Caco-2 (cell line): ENCODE results near the gene GPR27. TPM values are rescaled to one million over a fixed set of nuclear protein-coding genes. Genes with fewer than 3 reads are reported as not detected.

Source experiments
- BruUV-seq: library from RNA; stranded (reverse); fragments of 400-500 nt; replicated peaks from 2 replicates; lab custom pipeline; 2021; lab: Mats Ljungman, UMichigan
- CTCF ChIA-PET: fragments of 300-600 bp; sonication (Branson Sonifier 250); formaldehyde crosslinking; loops from one replicate; lab custom pipeline; 2022; ENCODE audit warnings: antibody characterized with exemption; lab: Charles Lee
- POLR2A ChIA-PET: fragments of 300-600 bp; sonication (Branson Sonifier 250); formaldehyde crosslinking; loops from one replicate; lab custom pipeline; 2022; ENCODE audit warnings: antibody characterized with exemption; lab: Charles Lee
- DNase-seq, 2 experiments: peaks; one replicate each; pipeline versions ENCODE4 v3.0.0 to v3.0.0-alpha.2; 2020 to 2022
- H3K27me3 ChIP-seq: replicated peaks from 2 replicates; pipeline ENCODE4 v1.6.0; 2011; ENCODE audit warnings: low read length; ENCODE audit not compliant: control insufficient read depth, insufficient read depth
- H3K36me3 ChIP-seq: 2 replicates; pipeline ENCODE4 v1.5.1; 2011; ENCODE audit warnings: low read length; ENCODE audit not compliant: control insufficient read depth, insufficient read depth
- H3K4me1 ChIP-seq: fragments of 250-450 bp; sonication (Bioruptor Pico); 2 replicates; pipeline ENCODE4 v1.5.1; 2020; ENCODE audit warnings: mild to moderate bottlenecking
- H3K4me3 ChIP-seq: 2 replicates; pipeline ENCODE4 v1.5.1; 2011; ENCODE audit warnings: low read depth, mild to moderate bottlenecking, control low read depth, low read length
- H3K9me3 ChIP-seq: fragments of 250-450 bp; sonication (Bioruptor Pico); 2 replicates; pipeline ENCODE4 v1.5.1; 2020; ENCODE audit warnings: mild to moderate bottlenecking, moderate library complexity
- H3K27ac Mint-ChIP-seq: one replicate; pipeline ENCODE4 v1.8.0; 2022; ENCODE audit warnings: mixed read lengths; ENCODE audit not compliant: unreplicated experiment
- H3K27me3 Mint-ChIP-seq: one replicate; pipeline ENCODE4 v1.8.0; 2022; ENCODE audit warnings: mixed read lengths; ENCODE audit not compliant: insufficient read depth, unreplicated experiment
- H3K36me3 Mint-ChIP-seq: one replicate; pipeline ENCODE4 v1.8.0; 2022; ENCODE audit warnings: mild to moderate bottlenecking, mixed read lengths; ENCODE audit not compliant: insufficient read depth, unreplicated experiment
- H3K4me1 Mint-ChIP-seq: one replicate; pipeline ENCODE4 v1.8.0; 2022; ENCODE audit warnings: low read depth, mixed read lengths; ENCODE audit not compliant: unreplicated experiment
- H3K4me3 Mint-ChIP-seq: one replicate; pipeline ENCODE4 v1.8.0; 2022; ENCODE audit warnings: mild to moderate bottlenecking, moderate library complexity, mixed read lengths; ENCODE audit not compliant: unreplicated experiment
- H3K9me3 Mint-ChIP-seq: one replicate; pipeline ENCODE4 v1.8.0; 2022; ENCODE audit warnings: mixed read lengths; ENCODE audit not compliant: unreplicated experiment
- intact Hi-C: fragments of 100-400 bp; cut with micrococcal nuclease; formaldehyde crosslinking; loops from one replicate; pipeline ENCODE4 v1.10.0; 2022; ENCODE audit not compliant: unreplicated experiment
- total RNA-seq: library from RNA; stranded (reverse); gene quantifications from 2 replicates; pipeline ENCODE4 v1.2.3, GENCODE V29; 2022
- TF ChIP-seq, protein P1 (sequence below), 2 experiments: fragments of 200-600 bp in 1 of 2; IDR thresholded peaks; 1 replicate in 1 of 2; 2 replicates in 1 of 2; pipeline versions ENCODE4 v1.5.1 to v1.8.0; 2011 to 2022; ENCODE audit warnings: antibody characterized with exemption in 1 of 2, control low read depth in 1 of 2, inconsistent platforms in 1 of 2, low read depth in 1 of 2, low read length in 1 of 2, mild to moderate bottlenecking in 1 of 2, moderate library complexity in 1 of 2; ENCODE audit not compliant: insufficient read depth in 1 of 2, severe bottlenecking in 1 of 2, unreplicated experiment in 1 of 2

GPR27 gene
- total RNA-seq, 1 experiment from 2014 or later = 0.39 TPM

DNA sequence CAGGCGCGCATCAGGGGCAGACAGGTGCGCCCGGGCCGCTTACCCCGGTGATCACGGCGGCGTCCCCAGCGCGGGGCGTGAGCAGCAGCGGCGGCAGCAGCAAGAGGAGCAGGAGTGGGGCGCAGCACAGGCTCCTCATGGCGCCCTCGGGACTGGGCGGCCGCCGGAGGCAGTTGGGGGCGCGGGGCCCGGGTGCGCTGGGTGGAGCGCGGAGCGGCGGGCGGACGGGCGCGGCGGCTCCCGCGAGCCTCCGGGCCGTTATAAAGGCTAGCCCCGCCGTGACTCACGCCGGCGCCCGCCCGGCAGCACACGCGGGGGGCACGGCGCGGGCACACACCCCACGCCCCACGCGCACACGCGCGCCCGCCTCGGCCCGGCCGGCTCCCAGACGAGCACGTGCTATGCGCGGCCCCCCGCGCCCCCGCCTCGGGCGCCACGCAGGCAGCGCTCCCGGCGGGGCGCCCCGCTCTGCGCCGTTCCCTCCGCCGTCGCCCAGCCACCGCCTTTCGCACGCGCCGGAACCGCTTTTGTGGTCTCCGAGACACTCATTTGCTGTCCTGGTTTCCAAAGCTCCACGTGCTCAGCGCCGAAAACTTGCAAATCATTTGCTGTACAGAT lies 31.4 kb downstream of the GPR27 start, which contains the start of gene PROK2:
Gene PROK2 (minus strand): TSS at position 235 of the 618 bp plus-strand sequence. CDS start 96 bp downstream, at position 139.
- Mint-ChIP-seq H3K27me3 (peaks cover 26% of the 10 kb centered on the region), H3K36me3 (no peaks in the 10 kb centered on the region), H3K4me1 (no peaks in the 10 kb centered on the region), H3K4me3 (peak within 1 kb of the TSS; percentile 47), H3K27ac (no peak within 1 kb of the TSS), H3K9me3 (no peaks in the 10 kb centered on the region)
- Histone ChIP-seq H3K9me3 (no peaks in the 10 kb centered on the region), H3K36me3 (no peaks in the 10 kb centered on the region), H3K4me1 (no peaks in the 10 kb centered on the region; the same call in 1 of the 2 replicates), H3K27me3 (peaks cover 5% of the 10 kb centered on the region), H3K4me3 (no peak within 1 kb of the TSS)
- CTCF ChIA-PET = no interaction called here
- no TSS peak for BruUV-seq
- POLR2A ChIA-PET = no interaction called here
- DNase-seq = no peak
- TF ChIP-seq, protein P1, sequence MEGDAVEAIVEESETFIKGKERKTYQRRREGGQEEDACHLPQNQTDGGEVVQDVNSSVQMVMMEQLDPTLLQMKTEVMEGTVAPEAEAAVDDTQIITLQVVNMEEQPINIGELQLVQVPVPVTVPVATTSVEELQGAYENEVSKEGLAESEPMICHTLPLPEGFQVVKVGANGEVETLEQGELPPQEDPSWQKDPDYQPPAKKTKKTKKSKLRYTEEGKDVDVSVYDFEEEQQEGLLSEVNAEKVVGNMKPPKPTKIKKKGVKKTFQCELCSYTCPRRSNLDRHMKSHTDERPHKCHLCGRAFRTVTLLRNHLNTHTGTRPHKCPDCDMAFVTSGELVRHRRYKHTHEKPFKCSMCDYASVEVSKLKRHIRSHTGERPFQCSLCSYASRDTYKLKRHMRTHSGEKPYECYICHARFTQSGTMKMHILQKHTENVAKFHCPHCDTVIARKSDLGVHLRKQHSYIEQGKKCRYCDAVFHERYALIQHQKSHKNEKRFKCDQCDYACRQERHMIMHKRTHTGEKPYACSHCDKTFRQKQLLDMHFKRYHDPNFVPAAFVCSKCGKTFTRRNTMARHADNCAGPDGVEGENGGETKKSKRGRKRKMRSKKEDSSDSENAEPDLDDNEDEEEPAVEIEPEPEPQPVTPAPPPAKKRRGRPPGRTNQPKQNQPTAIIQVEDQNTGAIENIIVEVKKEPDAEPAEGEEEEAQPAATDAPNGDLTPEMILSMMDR (IDR thresholded peaks at IDR 0.05; ENCODE audit: insufficient read depth in 1 of 2, low read depth in 1 of 2, low read length in 1 of 2, severe bottlenecking in 1 of 2, unreplicated experiment in 1 of 2) = no peak
- intact Hi-C loops = no loop called here

DNA sequence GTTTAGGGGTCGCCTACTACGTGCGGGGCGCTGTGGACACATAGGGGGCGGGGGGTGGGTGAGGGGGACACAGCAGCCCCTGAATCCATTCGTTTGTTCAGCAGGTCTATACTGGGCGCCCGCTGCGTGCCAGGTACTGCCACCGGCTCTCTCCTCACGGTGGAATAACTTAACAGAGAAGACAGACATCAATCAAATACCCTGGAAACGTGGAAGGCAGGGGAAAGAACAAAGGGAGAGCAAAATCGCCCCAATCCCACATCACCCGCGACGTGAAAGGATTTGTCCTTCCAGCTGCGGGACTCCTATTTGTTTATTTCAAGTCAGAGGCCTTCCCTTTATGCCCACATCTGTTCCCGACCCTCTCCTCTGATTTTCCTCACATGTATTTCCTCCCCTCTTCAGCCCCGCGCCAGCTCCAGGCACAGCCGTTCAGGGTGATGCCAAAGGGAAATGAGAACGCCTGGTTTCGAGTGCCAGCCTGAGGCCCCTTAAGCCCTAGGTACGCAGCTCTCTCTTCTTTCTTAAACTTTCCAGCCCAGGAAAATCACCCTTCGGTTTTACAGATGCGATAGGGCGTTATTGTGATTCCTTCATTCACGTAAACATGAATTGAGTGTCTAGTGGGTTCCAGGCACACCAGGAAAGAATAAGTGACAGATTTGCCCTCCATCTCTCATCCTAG lies 32.0 kb downstream of the GPR27 start:
- intact Hi-C loops = no loop called here
- peak overlapping the region; percentile 47 for H3K4me3 Mint-ChIP-seq
- no peak for DNase-seq
- ChIA-PET CTCF (no interaction called here), POLR2A (no interaction called here)
- Histone ChIP-seq H3K36me3 (no peaks in the 10 kb centered on the region), H3K9me3 (no peaks in the 10 kb centered on the region), H3K4me1 (no peaks in the 10 kb centered on the region; the same call in 1 of the 2 replicates), H3K4me3 (no peak overlapping the region), H3K27me3 (peaks cover 4% of the 10 kb centered on the region)
- peaks cover 31% of the 10 kb centered on the region for H3K27me3 Mint-ChIP-seq
- BruUV-seq = no TSS peak
- no peaks in the 10 kb centered on the region for H3K9me3 Mint-ChIP-seq
- no peak overlapping the region for H3K27ac Mint-ChIP-seq
- TF ChIP-seq, protein P1 (IDR thresholded peaks at IDR 0.05; ENCODE audit: insufficient read depth in 1 of 2, low read depth in 1 of 2, low read length in 1 of 2, severe bottlenecking in 1 of 2, unreplicated experiment in 1 of 2) = no peak
- H3K4me1 Mint-ChIP-seq = no peaks in the 10 kb centered on the region
- no peaks in the 10 kb centered on the region for H3K36me3 Mint-ChIP-seq

DNA sequence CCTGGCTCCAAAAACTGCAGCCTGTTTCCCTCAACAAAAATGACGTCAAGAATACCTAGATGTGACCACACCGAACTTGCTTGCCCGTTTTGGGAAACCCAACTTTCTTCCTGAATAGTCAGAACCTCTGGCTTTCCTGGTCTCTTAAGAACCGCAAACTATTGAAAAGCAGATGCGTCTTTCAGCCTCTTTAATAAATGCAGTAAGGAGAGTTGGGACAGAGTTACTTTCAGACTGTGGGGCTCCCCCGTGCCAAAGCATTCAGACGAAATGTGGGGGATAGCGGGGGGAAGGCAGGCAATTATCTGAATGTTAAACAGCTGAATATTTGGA lies 32.5 kb downstream of the GPR27 start:
- Histone ChIP-seq H3K4me3 (no peak overlapping the region), H3K36me3 (no peaks in the 10 kb centered on the region), H3K9me3 (no peaks in the 10 kb centered on the region), H3K27me3 (peaks cover 4% of the 10 kb centered on the region), H3K4me1 (no peaks in the 10 kb centered on the region; the same call in 1 of the 2 replicates)
- ChIA-PET CTCF (no interaction called here), POLR2A (no interaction called here)
- H3K36me3 Mint-ChIP-seq = no peaks in the 10 kb centered on the region
- TF ChIP-seq, protein P1 (IDR thresholded peaks at IDR 0.05; ENCODE audit: insufficient read depth in 1 of 2, low read depth in 1 of 2, low read length in 1 of 2, severe bottlenecking in 1 of 2, unreplicated experiment in 1 of 2) = no peak
- H3K4me1 Mint-ChIP-seq = no peaks in the 10 kb centered on the region
- H3K4me3 Mint-ChIP-seq = peak overlapping the region; percentile 47
- no peaks in the 10 kb centered on the region for H3K9me3 Mint-ChIP-seq
- DNase-seq = no peak
- BruUV-seq = no TSS peak
- H3K27ac Mint-ChIP-seq = no peak overlapping the region
- peaks cover 33% of the 10 kb centered on the region for H3K27me3 Mint-ChIP-seq
- intact Hi-C loops = no loop called here
